HEK293 (cell line): Measurements from ENCODE around the gene KDM6A.

Experiments used
- ATF2 ChIP-seq: fragments of 450-650 bp; formaldehyde crosslinking; IDR thresholded peaks from 2 replicates; pipeline ENCODE4 v1.5.1; 2016; ENCODE audit warnings: missing biosample characterization, missing genetic modification characterization, low read depth
- CTCF ChIP-seq: fragments of 450-650 bp; formaldehyde crosslinking; IDR thresholded peaks from 2 replicates; pipeline ENCODE4 v1.5.1; 2016; ENCODE audit warnings: missing biosample characterization, missing genetic modification characterization
- PATZ1 ChIP-seq: fragments of 450-650 bp; formaldehyde crosslinking; IDR thresholded peaks from 2 replicates; pipeline ENCODE4 v1.5.1; 2016; ENCODE audit warnings: missing biosample characterization, missing genetic modification characterization
- PRDM6 ChIP-seq: fragments of 450-650 bp; formaldehyde crosslinking; IDR thresholded peaks from 2 replicates; pipeline ENCODE4 v1.5.1; 2017; ENCODE audit warnings: missing biosample characterization, missing genetic modification characterization
- ZBTB17 ChIP-seq: fragments of 450-650 bp; formaldehyde crosslinking; IDR thresholded peaks from 2 replicates; pipeline ENCODE4 v1.5.1; 2016; ENCODE audit warnings: missing biosample characterization, missing genetic modification characterization
- ZBTB7A ChIP-seq: fragments of 450-650 bp; formaldehyde crosslinking; IDR thresholded peaks from 2 replicates; pipeline ENCODE4 v1.5.1; 2016; ENCODE audit warnings: low read depth, missing biosample characterization, missing genetic modification characterization
- ZNF416 ChIP-seq: fragments of 450-650 bp; formaldehyde crosslinking; IDR thresholded peaks from 2 replicates; pipeline ENCODE4 v1.5.1; 2016; ENCODE audit warnings: missing biosample characterization, missing genetic modification characterization
- ZNF48 ChIP-seq: fragments of 450-650 bp; formaldehyde crosslinking; IDR thresholded peaks from 2 replicates; pipeline ENCODE4 v1.5.1; 2016; ENCODE audit warnings: missing biosample characterization, missing genetic modification characterization
- ZNF626 ChIP-seq: fragments of 450-650 bp; sonication (Bioruptor Pico); formaldehyde crosslinking; IDR thresholded peaks from 2 replicates; pipeline ENCODE4 v1.5.1; 2018; ENCODE audit warnings: missing biosample characterization, missing genetic modification characterization, inconsistent platforms
- ZNF629 ChIP-seq: fragments of 450-650 bp; formaldehyde crosslinking; IDR thresholded peaks from 2 replicates; pipeline ENCODE4 v1.5.1; 2017; ENCODE audit warnings: missing biosample characterization, missing genetic modification characterization

GRCh38 chrX:45003085-45003484, 130.1 kb downstream of the KDM6A start:
- TF ChIP-seq CTCF (tag by site-specific recombination) (no peak), PRDM6 (tag by site-specific recombination) (no peak), ZNF416 (tag by site-specific recombination) (no peak), ZBTB7A (tag by site-specific recombination) (no peak), ZNF48 (no peak), PATZ1 (tag by site-specific recombination) (no peak), ZNF626 (no peak), ZNF629 (tag by site-specific recombination) (no peak), ATF2 (tag by site-specific recombination) (no peak), ZBTB17 (tag by site-specific recombination) (no peak)
